Loucy (cell line): ENCODE measurements around the gene PHTF2.

Experiments used
- CTCF ChIP-seq: fragments of 200-600 bp; sonication (generic); conservative IDR thresholded peaks from 2 replicates; pipeline ENCODE4 v1.5.1; 2014; ENCODE audit warnings: mild to moderate bottlenecking, antibody characterized with exemption, low read length
- EZH2phosphoT487 ChIP-seq: fragments of 200-600 bp; IDR thresholded peaks from 2 replicates; pipeline ENCODE4 v1.6.1; 2018; ENCODE audit warnings: antibody characterized with exemption, mild to moderate bottlenecking, moderate library complexity, borderline replicate concordance

- TF ChIP-seq CTCF (no peak), EZH2phosphoT487 (no peak)
Measured at GRCh38 chr7:77765906-77766800, 32.4 kb upstream of the PHTF2 start.
